ENCODE data around the gene PPIP5K2. TPM values are rescaled to one million over a fixed set of nuclear protein-coding genes. Genes with fewer than 3 reads are reported as not detected.

PPIP5K2 gene
- total RNA-seq: 40.3 and 42.7 TPM in 2 replicates

GRCh38 chr5:103119765-103120606, at the start of gene PPIP5K2, which contains the start of gene GIN1:
PPIP5K2 (plus strand) TSS chr5:103120301; CDS start chr5:103129590, 9,289 bp downstream.
GIN1 (minus strand) TSS chr5:103120138; CDS start chr5:103108707, 11,431 bp downstream.

DNA sequence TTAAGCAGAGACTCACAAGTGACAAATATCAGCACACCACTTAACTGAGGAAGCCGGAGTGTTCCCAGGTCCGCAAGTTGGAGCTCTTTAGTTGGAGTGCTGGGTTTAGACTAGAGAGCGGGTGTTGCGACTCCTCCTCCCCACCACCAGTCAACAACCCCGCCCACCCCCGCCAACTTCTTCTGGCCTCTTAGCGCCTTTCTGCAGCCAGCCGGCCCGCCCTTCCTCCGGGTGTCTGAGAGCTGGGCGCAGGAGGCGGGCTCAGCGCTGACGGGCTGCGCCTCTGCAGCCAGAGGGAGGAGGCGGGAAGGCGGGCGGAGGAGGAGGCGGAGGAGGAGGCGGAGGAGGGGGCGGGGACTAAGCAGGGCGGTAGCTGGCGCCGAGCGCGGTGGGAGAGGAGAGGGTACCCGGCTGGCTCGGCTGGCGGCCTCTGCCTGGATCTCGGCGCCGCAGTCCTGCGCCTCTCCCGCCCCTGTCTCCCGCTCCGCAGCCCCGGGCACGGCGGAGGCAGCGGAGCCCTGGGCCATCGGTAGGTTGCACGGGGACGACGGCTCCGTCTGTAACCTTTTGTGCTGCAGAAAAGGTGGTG, 138.4 kb downstream of the PPIP5K2 start, which contains the start of gene MACIR:
TSS of gene MACIR (plus strand) at position 396 of the 589 bp plus-strand sequence. CDS start 17,157 bp downstream, outside the sequence.

Other genes starting within 250 kb of the PPIP5K2 start
- gene GIN1, start 163 bp upstream of the PPIP5K2 start, total RNA-seq: 4.7 and 5.7 TPM in 2 replicates
- 5.3 and 5.8 TPM in 2 replicates for gene MACIR, start 138.5 kb downstream of the PPIP5K2 start, total RNA-seq